Camera-type eye (tissue), 1 donor: ENCODE measurements around the gene RNF125. TPM values are rescaled to one million over a fixed set of nuclear protein-coding genes. Genes with fewer than 3 reads are reported as not detected.

Source experiments
- total RNA-seq: library from RNA; depleted of rRNA; stranded (reverse); fragments of >200 nt; gene quantifications from one replicate; pipeline ENCODE4 v1.2.3, GENCODE V29; 2014

RNF125 gene
- 4.1 TPM for total RNA-seq

GRCh38 chr18:32018331-32019250 is at the start of gene RNF125:
TSS of gene RNF125 (plus strand) at chr18:32018825. CDS start at chr18:32018864, 39 bp downstream.

GRCh38 chr18:32091724-32092421 is 73.2 kb downstream of the RNF125 start, which contains the start of gene RNF138:
TSS of gene RNF138 (plus strand) at chr18:32091874. CDS start at chr18:32092777, 903 bp downstream.

Other genes starting within 250 kb of the RNF125 start
- gene TRAPPC8, start 75.7 kb upstream of the RNF125 start, total RNA-seq = 100 TPM
- 30.7 TPM for gene RNF138, start 73.0 kb downstream of the RNF125 start, total RNA-seq
- not detected for gene MEP1B, start 171.2 kb downstream of the RNF125 start, total RNA-seq